Hepatocyte (in vitro differentiated cells): ENCODE data around the gene FAM83F.

Source experiments
- CTCF ChIP-seq: fragments of 200-600 bp; sonication (generic); IDR thresholded peaks from 2 replicates; pipeline ENCODE4 v1.5.1; 2016; ENCODE audit warnings: antibody characterized with exemption, mild to moderate bottlenecking; ENCODE audit not compliant: poor library complexity
- EZH2 ChIP-seq: fragments of 200-600 bp; sonication (generic); IDR thresholded peaks from 2 replicates; pipeline ENCODE4 v1.6.1; 2016; ENCODE audit warnings: antibody characterized with exemption, mild to moderate bottlenecking, borderline replicate concordance

- TF ChIP-seq EZH2 (no peak), CTCF (no peak)
These were observed 48.6 kb upstream of the FAM83F start for GRCh38 chr22:39946126-39946502.
